H1 (cell line): Measurements from ENCODE around the gene NCR2. TPM values are rescaled to one million over a fixed set of nuclear protein-coding genes. Genes with fewer than 3 reads are reported as not detected.

Source experiments
- CTCF ChIA-PET: fragments of 300-600 bp; sonication (Branson Sonifier 250); formaldehyde crosslinking; loops from one replicate; lab custom pipeline; 2021; ENCODE audit not compliant: partially characterized antibody; lab: Charles Lee
- POLR2A ChIA-PET: fragments of 300-600 bp; sonication (Branson Sonifier 250); formaldehyde crosslinking; loops from one replicate; lab custom pipeline; 2021; ENCODE audit warnings: inconsistent platforms; ENCODE audit not compliant: partially characterized antibody; lab: Charles Lee
- DNase-seq, 2 experiments: peaks; one replicate each; pipeline versions ENCODE4 v3.0.0 to v3.0.0-alpha.2; 2010 to 2022; ENCODE audit warnings: low spot score in 2 of 2, low read depth in 1 of 2, mixed read lengths in 1 of 2
- FAIRE-seq: peaks from 2 replicates; lab custom pipeline; 2011; peaks lifted over from hg19 to GRCh38; lab: Jason Lieb, UNC
- H2AFZ ChIP-seq: 2 replicates; pipeline ENCODE4 v1.8.1; 2012; ENCODE audit warnings: low read length, inconsistent platforms
- H2AK5ac ChIP-seq: 2 replicates; pipeline ENCODE4 v1.6.1; 2013; ENCODE audit warnings: low read depth, low read length
- H2BK120ac ChIP-seq: replicated peaks from 2 replicates; pipeline ENCODE3; 2013; ENCODE audit warnings: low read depth, low read length, inconsistent platforms
- H2BK12ac ChIP-seq: 2 replicates; pipeline ENCODE4 v1.6.1; 2013; ENCODE audit warnings: low read depth, low read length
- H2BK15ac ChIP-seq: 2 replicates; pipeline ENCODE4 v1.6.1; 2013; ENCODE audit warnings: low read length
- H2BK20ac ChIP-seq: 2 replicates; pipeline ENCODE4 v1.6.1; 2013; ENCODE audit warnings: low read length
- H2BK5ac ChIP-seq: 2 replicates; pipeline ENCODE4 v1.6.1; 2013; ENCODE audit warnings: low read depth, low read length
- H3K14ac ChIP-seq: 2 replicates; pipeline ENCODE4 v1.6.1; 2013; ENCODE audit warnings: inconsistent platforms; ENCODE audit not compliant: insufficient read length
- H3K18ac ChIP-seq: 2 replicates; pipeline ENCODE4 v1.6.1; 2013; ENCODE audit warnings: low read length; ENCODE audit errors: extremely low read depth
- H3K23ac ChIP-seq: 2 replicates; pipeline ENCODE4 v1.6.1; 2013; ENCODE audit warnings: inconsistent platforms; ENCODE audit not compliant: insufficient read length
- H3K23me2 ChIP-seq: 2 replicates; pipeline ENCODE4 v1.6.1; 2013; ENCODE audit warnings: low read depth, low read length
- H3K27ac ChIP-seq: 2 replicates; pipeline ENCODE4 v1.6.1; 2011; ENCODE audit warnings: low read depth, low read length, inconsistent platforms
- H3K27me3 ChIP-seq, 4 experiments: replicated peaks in 1 of 4; 1 replicate in 1 of 4; 2 replicates in 3 of 4; pipeline versions ENCODE4 v1.6.1 to v1.8.1; 2011 to 2013; ENCODE audit warnings: low read length in 3 of 4, mild to moderate bottlenecking in 3 of 4, inconsistent platforms in 2 of 4, mixed read lengths in 2 of 4, moderate library complexity in 1 of 4; ENCODE audit not compliant: control insufficient read depth in 3 of 4, insufficient read depth in 3 of 4; ENCODE audit errors: extremely low read depth in 1 of 4
- H3K36me3 ChIP-seq, 4 experiments: 2 replicates each; pipeline versions ENCODE4 v1.6.1 to v1.8.1; 2011 to 2013; ENCODE audit warnings: mild to moderate bottlenecking in 4 of 4, low read length in 3 of 4, moderate library complexity in 2 of 4, control low read depth in 1 of 4, inconsistent platforms in 1 of 4; ENCODE audit not compliant: insufficient read depth in 4 of 4, control insufficient read depth in 2 of 4
- H3K4ac ChIP-seq: replicated peaks from 2 replicates; pipeline ENCODE3; 2013; ENCODE audit warnings: low read length, low read depth, mixed read lengths, inconsistent platforms; ENCODE audit not compliant: insufficient read length
- H3K4me1 ChIP-seq, 4 experiments: replicated peaks in 1 of 4; 1 replicate in 1 of 4; 2 replicates in 3 of 4; pipeline versions ENCODE4 v1.6.1 to v1.8.1; 2011 to 2013; ENCODE audit warnings: low read length in 3 of 4, inconsistent platforms in 2 of 4, mixed read lengths in 1 of 4; ENCODE audit not compliant: insufficient read depth in 4 of 4, control insufficient read depth in 3 of 4
- H3K4me2 ChIP-seq, 2 experiments: 2 replicates each; pipeline versions ENCODE4 v1.6.1 to v1.8.1; 2011 to 2013; ENCODE audit warnings: low read depth in 2 of 2, low read length in 2 of 2, control low read depth in 1 of 2, inconsistent platforms in 1 of 2, mild to moderate bottlenecking in 1 of 2; ENCODE audit not compliant: insufficient read depth in 1 of 2
- H3K4me3 ChIP-seq, 4 experiments: fragments of 200-600, 300-600 bp in 1 of 4; sonication (generic), shearing (Covaris generic), sonication (Bioruptor Twin) in 1 of 4; 2 replicates each; pipeline versions ENCODE4 v1.5.1 to v1.8.1; 2011 to 2016; ENCODE audit warnings: low read length in 4 of 4, low read depth in 3 of 4, control low read depth in 2 of 4, inconsistent platforms in 2 of 4, mild to moderate bottlenecking in 2 of 4, mixed read lengths in 1 of 4, moderate library complexity in 1 of 4; ENCODE audit not compliant: insufficient read depth in 2 of 4; ENCODE audit errors: extremely low read depth in 1 of 4
- H3K56ac ChIP-seq: replicated peaks from 2 replicates; pipeline ENCODE3; 2013; ENCODE audit warnings: low read depth, mild to moderate bottlenecking, mixed read lengths, low read length, inconsistent platforms; ENCODE audit not compliant: insufficient read length
- H3K79me1 ChIP-seq: 2 replicates; pipeline ENCODE4 v1.6.1; 2013; ENCODE audit warnings: low read depth, low read length, control low read depth
- H3K79me2 ChIP-seq, 2 experiments: 2 replicates each; pipeline versions ENCODE4 v1.6.1 to v1.8.1; 2012 to 2013; ENCODE audit warnings: low read length in 2 of 2, mild to moderate bottlenecking in 2 of 2, inconsistent platforms in 1 of 2; ENCODE audit not compliant: insufficient read depth in 2 of 2, control insufficient read depth in 1 of 2
- H3K9ac ChIP-seq, 4 experiments: replicated peaks in 1 of 4; 1 replicate in 1 of 4; 2 replicates in 3 of 4; pipeline versions ENCODE4 v1.6.1 to v1.8.1; 2011 to 2013; ENCODE audit warnings: low read depth in 3 of 4, low read length in 3 of 4, control low read depth in 2 of 4, mild to moderate bottlenecking in 2 of 4, moderate library complexity in 2 of 4, inconsistent platforms in 1 of 4; ENCODE audit errors: extremely low read depth in 1 of 4
- H3K9me3 ChIP-seq, 2 experiments: 2 replicates each; pipeline versions ENCODE4 v1.6.1 to v1.8.1; 2012 to 2013; ENCODE audit warnings: mild to moderate bottlenecking in 2 of 2, moderate library complexity in 2 of 2, control low read depth in 1 of 2, inconsistent platforms in 1 of 2, low read depth in 1 of 2, low read length in 1 of 2, mixed read lengths in 1 of 2; ENCODE audit not compliant: insufficient read depth in 2 of 2
- H4K20me1 ChIP-seq, 2 experiments: replicated peaks in 1 of 2; 2 replicates each; pipeline versions ENCODE3 to v1.8.1; 2011 to 2013; ENCODE audit warnings: inconsistent platforms in 2 of 2, low read length in 2 of 2, mild to moderate bottlenecking in 1 of 2; ENCODE audit not compliant: insufficient read depth in 2 of 2, control insufficient read depth in 1 of 2
- H4K5ac ChIP-seq: 2 replicates; pipeline ENCODE4 v1.6.1; 2013; ENCODE audit warnings: low read length, low read depth, mixed read lengths, inconsistent platforms; ENCODE audit not compliant: insufficient read length
- H4K8ac ChIP-seq: 2 replicates; pipeline ENCODE4 v1.8.0; 2013; ENCODE audit warnings: mild to moderate bottlenecking, moderate library complexity, low read length, inconsistent platforms; ENCODE audit not compliant: insufficient read depth; ENCODE audit errors: extremely low read depth
- H4K91ac ChIP-seq: replicated peaks from 2 replicates; pipeline ENCODE3; 2013; ENCODE audit warnings: low read length, mixed read lengths, inconsistent platforms; ENCODE audit not compliant: insufficient read length
- BACH1 ChIP-seq: IDR thresholded peaks from 2 replicates; pipeline ENCODE4 v1.6.1; 2012; ENCODE audit warnings: low read length, improper control_type of control experiment
- CTCF ChIP-seq, 3 experiments: IDR thresholded peaks; 1 replicate in 2 of 3; 2 replicates in 1 of 3; pipeline versions ENCODE4 v1.5.1 to v1.6.1; 2011; ENCODE audit warnings: low read length in 3 of 3, mild to moderate bottlenecking in 3 of 3, inconsistent platforms in 2 of 3, low read depth in 1 of 3, moderate library complexity in 1 of 3; ENCODE audit not compliant: insufficient read depth in 1 of 3; ENCODE audit errors: control extremely low read depth in 1 of 3
- GABPA ChIP-seq: IDR thresholded peaks from 2 replicates; pipeline ENCODE4 v1.6.1; 2011; ENCODE audit warnings: mild to moderate bottlenecking, low read length, moderate library complexity, borderline replicate concordance; ENCODE audit not compliant: insufficient read depth
- RNF2 ChIP-seq: fragments of 200-900, 300-1000 bp; sonication (generic); IDR thresholded peaks from 2 replicates; pipeline ENCODE4 v1.7.1; 2016; ENCODE audit warnings: borderline replicate concordance, low read depth, mild to moderate bottlenecking, antibody characterized with exemption, low read length; ENCODE audit not compliant: poor library complexity, severe bottlenecking; ENCODE audit errors: missing control alignments
- SAP30 ChIP-seq: fragments of 300-600 bp; sonication (generic); IDR thresholded peaks from 2 replicates; pipeline ENCODE4 v1.7.1; 2012; ENCODE audit warnings: low read length, moderate library complexity, mild to moderate bottlenecking, inconsistent platforms; ENCODE audit not compliant: insufficient read depth, insufficient replicate concordance
- SIN3A ChIP-seq, 2 experiments: IDR thresholded peaks in 1 of 2; conservative IDR thresholded peaks in 1 of 2; 2 replicates each; pipeline ENCODE4 v1.6.1; 2011 to 2012; ENCODE audit warnings: low read length in 2 of 2, improper control_type of control experiment in 1 of 2, low read depth in 1 of 2, mild to moderate bottlenecking in 1 of 2
- SP1 ChIP-seq: IDR thresholded peaks from 2 replicates; pipeline ENCODE4 v1.6.1; 2011; ENCODE audit warnings: low read depth, low read length
- YY1 ChIP-seq: IDR thresholded peaks from 2 replicates; pipeline ENCODE4 v1.6.1; 2011; ENCODE audit warnings: low read depth, mild to moderate bottlenecking, low read length
- WGBS, 2 experiments: shearing (Covaris generic) in 1 of 2; methylation state at CpG; one replicate each; pipeline versions ENCODE4 v1.1.6 to v1.1.7; 2013 to 2015; ENCODE audit warnings: low lambda C conversion rate in 2 of 2, mixed read lengths in 2 of 2, inconsistent platforms in 1 of 2, low coverage in 1 of 2, missing lambda C conversion rate in 1 of 2; ENCODE audit not compliant: insufficient replicate concordance in 2 of 2, insufficient coverage in 1 of 2, insufficient read length in 1 of 2; ENCODE audit errors: extremely low coverage in 1 of 2, missing lambda C conversion rate in 1 of 2; 5-methylcytosine and 5-hydroxymethylcytosine counted together
- polyA plus RNA-seq, 7 experiments: library from polyadenylated mRNA; depleted of rRNA in 3 of 7; stranded (reverse) in 5 of 7; unstranded in 2 of 7; fragments of >200 nt in 5 of 7; fragments of 200-250 nt in 2 of 7; gene quantifications; 1 replicate in 5 of 7; 2 replicates in 1 of 7; 4 replicates in 1 of 7; pipeline versions ENCODE4 v1.2.1 to v1.2.3, GENCODE V29; 2011 to 2013; ENCODE audit warnings: missing spikeins in 2 of 7, mixed read lengths in 2 of 7
- total RNA-seq: library from RNA; stranded (reverse); fragmentation: NEBNext Ultra II Directional; extraction: Animal tissue kit (Norgen Biotek cat#: 25700); gene quantifications from 2 replicates; pipeline ENCODE4 v1.2.1, GENCODE V29; 2021

The NCR2 gene
- total and polyA plus RNA-seq, 2 of the 8 experiments (the other 6 are each of a cell fraction or from before 2014, with no cell fraction given) = not detected

GRCh38 chr6:41371461-41371991, 36.1 kb downstream of the NCR2 start:
- H3K27ac ChIP-seq = no peak overlapping the region
- H3K4me1 ChIP-seq = peaks cover 5 to 42% (median 27%) of the 10 kb centered on the region in 4 experiments
- FAIRE-seq = no peak
- no peak overlapping the region for H3K56ac ChIP-seq
- no peak overlapping the region for H2BK20ac ChIP-seq
- H3K4me2 ChIP-seq = peak overlapping the region; percentile 77 to 79
- no peak overlapping the region for H3K9ac ChIP-seq
- no peak overlapping the region for H2AFZ ChIP-seq
- no peak overlapping the region for H4K5ac ChIP-seq
- no peak overlapping the region for H3K18ac ChIP-seq
- no peaks in the 10 kb centered on the region for H3K79me1 ChIP-seq
- H3K23me2 ChIP-seq = peaks cover 26% of the 10 kb centered on the region
- no peak overlapping the region; the same call in 1 of the 2 replicates for H4K8ac ChIP-seq
- H4K91ac ChIP-seq = no peak overlapping the region
- no peak overlapping the region for H2AK5ac ChIP-seq
- H3K4ac ChIP-seq = no peak overlapping the region
- peaks cover 10% of the 10 kb centered on the region in 2 experiments for H4K20me1 ChIP-seq
- no peak overlapping the region for H2BK5ac ChIP-seq
- POLR2A ChIA-PET = interaction anchor here (1.0 to 4.4 kb wide), 6 partner anchors 36 to 314 kb away, joined by 3 to 30 read pairs (median 4); no protein-coding TSS in a partner anchor
- H3K23ac ChIP-seq = no peak overlapping the region
- H3K27me3 ChIP-seq = peaks cover 66 to 77% (median 76%) of the 10 kb centered on the region in 4 experiments
- no peak overlapping the region for H3K14ac ChIP-seq
- peak in 1 of 2 experiments; percentile 77 for DNase-seq
- no peak overlapping the region for H2BK12ac ChIP-seq
- no peak overlapping the region for H2BK15ac ChIP-seq
- H3K4me3 ChIP-seq = peak overlapping the region; percentile 9 to 54 (median 26); a peak in 7 of 8 replicates
- H3K36me3 ChIP-seq = no peaks in the 10 kb centered on the region; a peak in 1 of 8 replicates
- H2BK120ac ChIP-seq = no peak overlapping the region
- WGBS, 2 experiments = 5% methylated on average over 39 of the region's 39 CpGs; no CpG with 5 or more reads in 1 of the 2 experiments
- H3K79me2 ChIP-seq = no peaks in the 10 kb centered on the region
- no peaks in the 10 kb centered on the region for H3K9me3 ChIP-seq
- CTCF ChIA-PET = interaction anchor here (0.7 to 12.5 kb wide), 28 partner anchors 10 to 333 kb away, joined by 3 to 238 read pairs (median 5); no protein-coding TSS in a partner anchor
- TF ChIP-seq GABPA (peak; percentile 60; the same call in 1 of the 2 replicates), SP1 (no peak), SAP30 (no peak), RNF2 (peak; percentile 77), YY1 (no peak), SIN3A (conservative IDR thresholded peaks at IDR 0.05 in 1 of 2, IDR thresholded peaks at IDR 0.05 in 1 of 2; ENCODE audit: low read depth in 1 of 2, low read length in 2 of 2) (no peak), BACH1 (peak; percentile 18; the same call in 1 of the 2 replicates), CTCF (IDR thresholded peaks at IDR 0.05; ENCODE audit: control extremely low read depth in 1 of 3, insufficient read depth in 1 of 3, low read depth in 1 of 3, low read length in 3 of 3) (peak in 2 of 3 experiments; percentile 31; a peak in 3 of 4 replicates)
